Measurements from ENCODE around the gene CCNI2. TPM values are rescaled to one million over a fixed set of nuclear protein-coding genes. Genes with fewer than 3 reads are reported as not detected.

Gene CCNI2
- total RNA-seq, 4 donors from 2014 or later: not detected

DNA sequence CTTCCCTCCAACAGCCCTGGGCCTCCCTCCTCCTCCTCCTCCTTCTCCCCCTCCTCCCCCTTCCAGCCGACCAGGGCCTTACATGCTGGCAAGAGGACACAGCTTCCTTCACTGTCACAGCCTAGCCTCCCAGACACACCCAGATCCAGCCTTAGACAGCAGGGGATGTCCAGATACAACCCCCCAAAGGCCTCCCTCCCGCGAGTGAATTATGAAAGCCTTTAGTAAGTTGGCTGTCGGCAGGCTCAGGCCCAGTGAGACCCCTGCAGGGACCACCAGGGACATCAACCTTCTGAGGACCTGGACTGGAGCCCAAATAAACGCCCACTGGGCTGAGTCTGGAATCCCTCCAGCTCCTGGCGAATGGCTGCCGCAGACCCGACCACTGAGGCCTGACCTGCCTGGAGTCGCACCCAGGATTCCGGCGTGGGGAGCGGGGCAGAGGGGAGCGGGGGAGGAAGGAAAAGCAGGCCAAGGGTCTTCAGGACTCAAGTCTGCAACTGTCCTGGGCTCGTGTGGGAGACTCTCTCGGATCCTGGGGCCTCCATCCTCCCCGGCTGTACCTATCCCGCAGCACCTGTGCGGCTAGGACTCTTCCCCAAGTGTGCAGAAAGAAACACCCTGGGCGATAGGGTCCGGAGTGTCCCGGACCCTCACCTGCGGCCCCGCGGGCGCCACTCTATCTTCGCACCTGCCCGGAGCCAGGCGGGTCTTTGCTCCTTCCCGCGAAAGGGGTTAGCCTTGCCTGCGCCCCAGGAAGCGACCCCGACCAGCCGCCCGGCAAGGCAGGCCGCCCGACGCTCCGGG is 29.1 kb downstream of the CCNI2 start:
- 0 to 2% methylated on average over 13 to 21 of the region's 39 CpGs for WGBS, 2 donors
- H3K27me3 ChIP-seq: no peaks in the 10 kb centered on the region
- H3K4me1 ChIP-seq: peaks cover 0 to 60% (median 12%) of the 10 kb centered on the region in 4 donors
- H3K4me3 ChIP-seq: peak overlapping the region; percentile 74 to 89 (median 86)
- TF ChIP-seq POLR2A (IDR thresholded peaks at IDR 0.05) (no peak), EP300 (IDR thresholded peaks at IDR 0.05) (no peak)
- TF ChIP-seq, protein P1, sequence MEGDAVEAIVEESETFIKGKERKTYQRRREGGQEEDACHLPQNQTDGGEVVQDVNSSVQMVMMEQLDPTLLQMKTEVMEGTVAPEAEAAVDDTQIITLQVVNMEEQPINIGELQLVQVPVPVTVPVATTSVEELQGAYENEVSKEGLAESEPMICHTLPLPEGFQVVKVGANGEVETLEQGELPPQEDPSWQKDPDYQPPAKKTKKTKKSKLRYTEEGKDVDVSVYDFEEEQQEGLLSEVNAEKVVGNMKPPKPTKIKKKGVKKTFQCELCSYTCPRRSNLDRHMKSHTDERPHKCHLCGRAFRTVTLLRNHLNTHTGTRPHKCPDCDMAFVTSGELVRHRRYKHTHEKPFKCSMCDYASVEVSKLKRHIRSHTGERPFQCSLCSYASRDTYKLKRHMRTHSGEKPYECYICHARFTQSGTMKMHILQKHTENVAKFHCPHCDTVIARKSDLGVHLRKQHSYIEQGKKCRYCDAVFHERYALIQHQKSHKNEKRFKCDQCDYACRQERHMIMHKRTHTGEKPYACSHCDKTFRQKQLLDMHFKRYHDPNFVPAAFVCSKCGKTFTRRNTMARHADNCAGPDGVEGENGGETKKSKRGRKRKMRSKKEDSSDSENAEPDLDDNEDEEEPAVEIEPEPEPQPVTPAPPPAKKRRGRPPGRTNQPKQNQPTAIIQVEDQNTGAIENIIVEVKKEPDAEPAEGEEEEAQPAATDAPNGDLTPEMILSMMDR (IDR thresholded peaks at IDR 0.05): no peak
- peak overlapping the region; percentile 72 to 88 (median 83) for H3K27ac ChIP-seq
- no peak for DNase-seq (ENCODE audit: low spot score in 2 of 2)
- no peaks in the 10 kb centered on the region for H3K9me3 ChIP-seq
- H3K36me3 ChIP-seq: no peaks in the 10 kb centered on the region

DNA sequence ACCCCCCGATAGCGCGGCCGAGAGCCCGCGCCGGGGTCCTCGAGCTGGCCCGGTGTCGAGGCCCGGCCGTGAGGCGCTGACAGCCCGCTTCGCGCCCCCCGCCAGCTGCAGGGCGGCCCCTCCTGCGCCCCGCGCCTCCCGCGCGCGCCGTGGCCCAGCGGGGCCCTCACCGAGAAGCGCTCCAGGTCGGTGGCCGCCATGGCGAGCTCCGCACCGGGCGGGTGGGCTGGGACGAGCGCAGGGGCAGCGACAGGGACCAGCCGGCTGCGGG is 29.6 kb downstream of the CCNI2 start:
- H3K4me3 ChIP-seq: peak overlapping the region; percentile 74 to 89 (median 86)
- H3K27me3 ChIP-seq: no peaks in the 10 kb centered on the region
- DNase-seq (ENCODE audit: low spot score in 2 of 2): no peak
- TF ChIP-seq, protein P1 (IDR thresholded peaks at IDR 0.05): no peak
- TF ChIP-seq POLR2A (IDR thresholded peaks at IDR 0.05): no peak
- TF ChIP-seq EP300 (IDR thresholded peaks at IDR 0.05): no peak
- no peaks in the 10 kb centered on the region for H3K9me3 ChIP-seq
- peaks cover 0 to 54% (median 12%) of the 10 kb centered on the region in 4 donors for H3K4me1 ChIP-seq
- WGBS, 2 donors: no CpG with 5 or more reads among the region's 40 CpGs
- H3K36me3 ChIP-seq: no peaks in the 10 kb centered on the region
- H3K27ac ChIP-seq: peak overlapping the region; percentile 72 to 88 (median 83)

DNA sequence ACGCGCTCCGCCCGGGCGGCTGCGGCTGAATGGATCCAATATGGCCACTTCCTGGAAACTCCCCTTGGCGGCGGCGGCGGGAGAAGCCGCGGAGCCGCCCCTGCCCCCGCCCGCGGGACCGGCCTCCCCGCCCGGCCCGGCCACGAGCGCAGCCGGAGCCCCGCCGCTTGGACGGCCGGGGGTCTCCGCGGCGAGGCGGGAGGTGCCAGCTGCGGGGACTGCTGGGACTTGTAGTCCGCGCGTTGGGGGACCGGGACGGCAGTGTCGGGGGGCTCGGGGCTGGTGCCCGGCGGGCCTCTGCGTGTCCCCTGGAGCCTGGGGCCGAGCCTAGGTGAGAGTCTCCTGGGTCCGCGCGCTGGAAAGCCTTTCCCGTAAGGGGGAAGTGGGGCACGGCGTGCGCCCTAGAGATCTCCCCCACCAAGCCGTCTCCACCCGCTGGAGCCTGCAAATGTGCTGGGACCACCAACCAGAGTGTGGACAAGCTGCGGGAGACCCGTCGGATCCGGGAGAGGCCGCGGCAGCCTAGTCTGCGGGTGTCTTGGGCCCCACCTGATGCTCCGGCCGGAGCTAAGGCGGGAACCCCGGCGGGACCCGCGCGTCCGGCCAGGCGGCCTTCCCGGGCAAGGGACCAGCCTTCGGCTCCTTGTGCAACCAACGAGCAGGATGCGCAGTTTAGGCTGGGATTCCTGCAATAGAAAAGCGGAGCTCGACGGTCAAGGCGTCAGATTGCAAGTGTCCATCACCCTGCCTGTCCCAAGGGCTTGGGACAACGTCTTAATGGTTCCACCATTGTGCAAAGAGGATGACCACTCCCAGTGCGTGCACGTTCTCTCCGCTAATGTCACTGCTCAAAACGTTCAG is 30.2 kb downstream of the CCNI2 start, which contains the start of gene SEPTIN8:
Gene SEPTIN8 (minus strand): TSS at position 31 of the 861 bp plus-strand sequence. CDS start 102 bp downstream, outside the sequence.
- WGBS, 2 donors: 2 to 4% methylated on average over 15 to 41 of the region's 82 CpGs
- Histone ChIP-seq H3K4me1 (peaks cover 0 to 49% (median 12%) of the 10 kb centered on the region in 4 donors), H3K27ac (peak within 1 kb of the TSS; percentile 72 to 88 (median 83)), H3K4me3 (peak within 1 kb of the TSS; percentile 74 to 89 (median 86)), H3K36me3 (no peaks in the 10 kb centered on the region), H3K9me3 (no peaks in the 10 kb centered on the region), H3K27me3 (no peaks in the 10 kb centered on the region)
- TF ChIP-seq, protein P1 (IDR thresholded peaks at IDR 0.05): peak in 1 of 5 experiments; percentile 36
- no peak for TF ChIP-seq POLR2A (IDR thresholded peaks at IDR 0.05)
- peak in 1 of 2 donors; percentile 39 for DNase-seq (ENCODE audit: low spot score in 2 of 2)

DNA sequence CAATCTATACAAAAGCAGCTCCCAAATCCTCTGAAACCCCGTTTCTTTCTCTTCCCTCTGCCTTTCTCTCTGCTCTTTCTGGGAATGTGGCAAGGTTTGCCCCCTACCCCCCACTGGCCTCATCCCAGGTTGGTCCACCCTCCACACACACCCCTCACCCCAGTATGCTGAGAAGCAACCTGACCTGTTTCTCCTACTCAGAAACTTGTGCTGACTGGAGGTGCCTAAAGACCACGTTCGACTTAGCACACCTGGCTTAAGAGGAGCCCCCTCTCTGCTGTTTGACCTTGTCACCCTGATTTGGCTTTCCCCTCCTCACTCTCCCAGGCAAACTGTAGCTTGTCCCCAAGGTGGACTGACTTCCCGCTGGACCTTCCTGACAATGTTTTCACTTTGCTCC is 30.9 kb downstream of the CCNI2 start:
- no peak for DNase-seq (ENCODE audit: low spot score in 2 of 2)
- H3K36me3 ChIP-seq: no peaks in the 10 kb centered on the region
- peaks cover 0 to 42% (median 12%) of the 10 kb centered on the region in 4 donors for H3K4me1 ChIP-seq
- no peaks in the 10 kb centered on the region for H3K27me3 ChIP-seq
- H3K4me3 ChIP-seq: peak overlapping the region; percentile 74 to 89 (median 86)
- H3K27ac ChIP-seq: peak overlapping the region in 3 of 4 donors; percentile 80 to 88 (median 86)
- 81 to 84% methylated on average over 4 of the region's 4 CpGs for WGBS, 2 donors
- no peaks in the 10 kb centered on the region for H3K9me3 ChIP-seq
- TF ChIP-seq, protein P1 (IDR thresholded peaks at IDR 0.05): no peak
- TF ChIP-seq EP300 (IDR thresholded peaks at IDR 0.05): no peak
- no peak for TF ChIP-seq POLR2A (IDR thresholded peaks at IDR 0.05)

All from tibial nerve (tissue), 4 donors.